GM19395 (cell line): Measurements from ENCODE around the gene C10orf62.
"Not testable (repeated sequence)": the region's sequence is repeated elsewhere in the genome, so short reads cannot be mapped to it uniquely, and the experiment has no call there.

Experiments used
- ATAC-seq: cut with Tn5 transposase; IDR thresholded peaks from one replicate; pipeline ENCODE4 v1.9.1; 2021; ENCODE audit warnings: mild to moderate bottlenecking, moderate library complexity; ENCODE audit not compliant: unreplicated experiment

C10orf62 gene

DNA sequence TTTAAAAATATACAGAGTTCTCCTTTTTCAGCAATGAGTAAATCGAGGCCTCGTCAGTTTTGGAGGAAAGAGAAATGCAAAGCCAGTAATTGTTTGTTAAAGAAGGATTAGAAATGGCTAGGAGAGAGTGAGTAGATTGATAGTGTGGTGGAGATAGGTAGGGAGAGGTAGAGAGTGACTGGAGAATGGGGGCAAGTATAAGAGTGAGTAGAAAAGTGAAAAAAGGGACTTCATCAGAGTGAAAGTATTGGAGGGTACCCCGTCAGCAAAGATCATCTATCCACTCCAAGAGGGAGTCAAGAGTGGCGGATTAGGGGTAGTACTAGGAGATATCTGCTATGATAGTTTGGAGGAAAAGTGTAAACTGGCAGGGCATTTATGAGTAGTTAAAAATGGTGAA, 26.2 kb upstream of the C10orf62 start:
- ATAC-seq, result no peak

DNA sequence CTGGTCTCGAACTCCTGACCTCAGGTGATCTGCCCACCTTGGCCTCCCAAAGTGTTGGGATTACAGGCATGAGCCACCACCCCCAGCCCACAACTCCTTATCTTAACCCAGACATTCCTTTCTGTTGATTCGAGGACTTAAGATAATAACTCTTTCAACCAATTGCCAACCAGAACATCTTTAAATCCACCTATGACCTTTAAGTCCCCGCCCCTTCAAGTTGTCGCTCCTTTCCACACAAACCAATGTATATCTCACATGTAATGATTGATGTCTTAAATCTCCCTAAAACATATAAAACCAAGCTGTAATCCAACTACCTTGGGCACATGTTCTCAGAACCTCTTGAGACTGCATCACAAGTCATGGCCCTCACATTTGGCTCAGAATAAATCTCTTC, 24.7 kb upstream of the C10orf62 start:
- no peak for ATAC-seq

DNA sequence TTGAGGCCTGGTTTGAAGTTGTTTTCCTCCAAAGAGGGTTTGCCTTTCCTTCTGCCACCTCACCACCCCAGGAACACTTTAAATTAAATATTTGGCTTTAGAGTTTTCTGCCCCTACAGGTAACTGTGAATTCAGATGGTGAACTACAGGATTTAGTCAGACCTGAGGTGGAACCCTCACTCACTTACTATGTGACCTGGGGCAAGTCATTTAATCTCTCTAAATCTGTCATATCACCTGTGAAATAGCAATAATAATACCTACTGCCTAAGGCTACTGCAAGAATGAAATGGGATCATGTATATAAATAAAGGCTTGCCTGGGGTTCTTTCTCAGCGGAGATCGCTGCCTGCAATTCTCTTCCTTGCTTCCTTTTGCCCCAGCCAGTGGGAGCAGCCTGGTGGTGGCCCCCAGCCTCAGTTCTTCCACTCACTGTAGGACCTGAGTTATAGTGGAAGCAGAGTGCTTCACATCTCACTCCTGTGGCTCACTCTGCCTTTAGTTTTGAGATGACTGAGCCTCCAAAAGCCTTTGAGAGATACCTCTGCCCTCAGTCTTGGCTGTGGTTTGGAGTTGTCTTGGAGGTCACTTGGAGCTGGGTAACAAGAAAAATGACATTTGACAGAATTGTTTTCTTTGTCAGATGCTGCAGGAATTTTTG, 23.1 kb upstream of the C10orf62 start:
- no peak for ATAC-seq

DNA sequence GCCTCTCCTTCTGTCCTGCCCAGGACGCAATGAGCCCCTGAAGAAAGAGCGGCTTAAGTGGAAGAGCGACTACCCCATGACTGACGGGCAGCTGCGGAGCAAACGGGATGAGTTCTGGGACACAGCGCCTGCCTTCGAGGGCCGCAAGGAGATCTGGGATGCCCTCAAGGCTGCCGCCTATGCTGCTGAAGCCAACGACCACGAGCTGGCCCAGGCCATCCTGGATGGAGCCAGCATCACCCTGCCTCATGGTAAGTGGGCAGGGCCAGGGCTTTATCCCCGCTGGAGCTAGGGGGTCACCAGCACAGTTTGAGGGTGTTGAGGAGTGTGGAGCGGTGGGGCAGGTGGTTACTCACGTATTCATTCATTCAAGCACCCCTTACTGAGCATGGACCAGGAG, 21.6 kb upstream of the C10orf62 start:
- ATAC-seq, result no peak

DNA sequence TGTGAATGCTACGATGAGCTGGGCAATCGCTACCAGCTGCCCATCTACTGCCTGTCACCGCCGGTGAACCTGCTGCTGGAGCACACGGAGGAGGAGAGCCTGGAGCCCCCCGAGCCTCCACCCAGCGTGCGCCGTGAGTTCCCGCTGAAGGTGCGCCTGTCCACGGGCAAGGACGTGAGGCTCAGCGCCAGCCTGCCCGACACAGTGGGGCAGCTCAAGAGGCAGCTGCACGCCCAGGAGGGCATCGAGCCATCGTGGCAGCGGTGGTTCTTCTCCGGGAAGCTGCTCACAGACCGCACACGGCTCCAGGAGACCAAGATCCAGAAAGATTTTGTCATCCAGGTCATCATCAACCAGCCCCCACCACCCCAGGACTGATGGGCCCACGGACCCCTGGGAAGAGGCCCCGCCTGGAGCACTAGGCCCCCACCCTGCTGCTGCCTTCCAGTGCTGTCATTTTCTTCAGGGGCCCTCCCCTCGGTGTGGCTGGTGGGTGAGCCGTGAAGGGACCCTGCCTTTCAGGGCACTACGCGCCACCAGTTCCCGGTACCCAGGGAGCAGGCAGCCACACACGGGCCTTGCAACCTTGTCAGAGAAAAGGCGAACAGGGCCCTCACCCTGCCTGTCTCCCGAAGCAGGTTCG, 19.3 kb upstream of the C10orf62 start:
- ATAC-seq, result no peak

DNA sequence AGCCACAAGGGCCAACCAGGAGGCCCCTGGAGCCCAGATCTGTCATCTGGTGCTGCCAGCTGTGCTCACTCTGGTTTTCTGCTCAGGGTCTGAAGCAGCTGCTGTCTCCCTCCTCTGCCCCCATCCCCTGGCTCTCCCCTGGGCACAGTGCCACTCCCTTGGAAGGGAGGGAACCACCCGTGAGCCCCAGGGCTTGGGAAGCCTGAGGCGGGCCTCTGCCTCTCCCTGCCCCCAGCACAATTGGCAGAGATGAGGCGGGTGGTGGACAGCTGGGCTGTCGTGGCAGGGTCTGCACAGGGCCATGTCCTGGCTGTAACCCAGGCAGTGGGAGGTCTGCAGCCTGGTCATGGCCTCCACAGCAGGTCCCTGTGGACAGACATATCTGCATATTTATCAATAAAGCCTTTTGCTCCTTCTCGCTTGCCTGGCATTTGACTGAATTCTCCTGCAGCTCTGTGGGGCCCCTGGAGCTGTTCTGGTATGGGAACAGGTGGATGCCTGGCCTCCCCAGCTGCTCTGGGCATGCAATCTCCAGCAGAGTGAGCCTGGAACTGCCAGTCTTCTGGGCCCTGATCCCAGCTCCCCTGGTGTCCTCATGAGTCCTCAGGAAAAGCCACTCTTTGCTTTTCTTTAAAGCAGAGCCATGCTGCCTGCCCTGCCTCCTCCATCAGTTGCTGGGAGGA, 18.6 kb upstream of the C10orf62 start:
- no peak for ATAC-seq

DNA sequence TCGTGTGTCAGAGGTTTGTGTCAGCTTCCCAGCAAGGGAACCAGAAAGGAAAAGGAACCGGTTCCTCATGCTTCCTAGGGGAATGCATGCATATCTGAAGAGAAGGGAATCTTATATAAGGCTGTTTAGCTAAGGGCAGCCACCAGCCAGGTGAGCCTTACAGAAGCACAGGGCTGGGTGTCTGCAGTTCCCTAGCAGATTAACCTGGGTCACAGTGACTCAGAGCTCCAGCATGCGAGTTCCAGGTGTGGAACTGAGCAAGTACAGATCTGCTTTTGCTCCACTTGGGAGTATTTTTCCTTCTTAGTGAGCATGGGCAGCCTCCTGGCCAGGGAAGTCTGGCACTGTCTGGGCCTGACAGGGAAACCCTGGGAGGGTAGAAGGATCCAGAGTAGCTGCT, 17.9 kb upstream of the C10orf62 start:
- no peak for ATAC-seq

DNA sequence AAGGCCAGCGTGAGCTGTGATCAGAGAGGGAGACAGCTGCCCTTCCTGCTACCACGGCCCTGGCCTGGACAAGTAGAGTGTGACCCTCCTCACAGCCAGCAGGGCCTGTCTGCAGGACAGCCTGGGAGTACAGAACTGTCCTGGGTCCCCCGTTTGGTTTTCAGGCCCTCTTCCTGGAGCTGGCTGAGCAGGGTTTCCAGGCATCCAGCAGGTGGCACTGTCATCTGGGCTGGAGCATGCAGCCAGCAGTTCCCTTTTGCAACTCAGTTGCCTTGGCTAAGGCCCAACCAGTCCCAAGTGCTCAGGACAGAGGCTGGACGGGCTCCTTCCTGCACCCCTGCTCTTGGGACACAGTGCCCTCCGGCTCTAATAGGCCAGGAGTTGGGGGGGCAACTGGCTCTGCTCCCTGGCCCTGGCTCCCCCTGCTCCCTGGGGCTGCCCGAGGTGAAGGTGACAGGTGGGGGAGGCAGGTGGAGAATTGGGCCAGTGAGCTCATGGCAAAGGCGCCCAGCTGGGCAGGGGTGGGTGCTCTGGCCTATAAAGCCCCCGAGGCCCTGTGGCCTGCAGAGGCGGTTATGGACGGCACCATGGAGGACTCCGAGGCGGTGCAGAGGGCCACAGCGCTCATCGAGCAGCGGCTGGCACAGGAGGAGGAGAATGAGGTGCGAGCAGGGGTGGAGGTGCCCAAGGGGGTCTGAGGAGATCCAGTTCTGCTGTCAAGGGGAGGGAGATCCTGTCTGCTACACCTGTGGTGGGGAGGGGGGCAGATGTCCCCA, 17.1 kb upstream of the C10orf62 start, which contains the start of gene ANKRD2:
Gene ANKRD2 (plus strand): TSS at position 566 of the 776 bp plus-strand sequence. CDS start 10 bp downstream, at position 576.
- ATAC-seq, result peak; percentile 69

DNA sequence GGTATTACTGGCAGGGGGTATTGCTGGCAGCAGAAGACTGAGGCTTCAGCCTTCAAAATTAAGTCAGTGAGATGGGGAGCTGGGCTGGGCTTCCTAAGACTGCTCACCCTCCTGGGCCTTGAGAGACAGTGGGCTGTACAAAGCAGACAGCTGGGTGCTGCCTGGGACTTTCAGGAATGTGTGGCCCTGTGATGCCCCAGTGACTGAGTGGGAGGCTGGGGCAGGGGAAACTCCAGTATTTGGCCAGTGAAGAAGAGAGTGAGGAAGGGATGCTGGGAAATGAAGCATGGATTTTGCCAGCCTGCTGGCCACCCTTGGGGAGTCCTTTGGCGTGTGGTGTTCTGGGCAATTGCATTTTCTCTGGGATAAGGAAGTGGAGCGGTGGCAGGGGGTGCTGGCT, 16.5 kb upstream of the C10orf62 start:
- no peak for ATAC-seq

DNA sequence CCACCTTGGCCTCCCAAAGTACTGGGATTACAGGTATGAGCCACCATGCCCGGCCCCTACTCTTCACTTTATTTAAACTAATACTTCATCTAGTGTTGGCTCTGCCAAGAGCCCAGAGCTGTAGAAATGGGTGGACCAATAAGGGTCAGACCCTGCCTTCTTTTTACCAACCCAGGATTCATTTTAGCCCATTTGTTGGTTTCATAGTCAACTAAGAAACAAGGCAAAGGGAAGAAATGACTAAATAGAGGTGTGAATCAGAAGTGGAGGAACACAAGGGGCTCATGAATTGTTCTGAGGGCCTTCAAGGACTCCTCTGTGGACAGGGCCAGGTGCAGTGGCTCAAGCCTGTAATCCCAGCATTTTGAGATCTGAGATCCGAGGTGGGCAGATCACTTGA, 15.8 kb upstream of the C10orf62 start:
- no peak for ATAC-seq

DNA sequence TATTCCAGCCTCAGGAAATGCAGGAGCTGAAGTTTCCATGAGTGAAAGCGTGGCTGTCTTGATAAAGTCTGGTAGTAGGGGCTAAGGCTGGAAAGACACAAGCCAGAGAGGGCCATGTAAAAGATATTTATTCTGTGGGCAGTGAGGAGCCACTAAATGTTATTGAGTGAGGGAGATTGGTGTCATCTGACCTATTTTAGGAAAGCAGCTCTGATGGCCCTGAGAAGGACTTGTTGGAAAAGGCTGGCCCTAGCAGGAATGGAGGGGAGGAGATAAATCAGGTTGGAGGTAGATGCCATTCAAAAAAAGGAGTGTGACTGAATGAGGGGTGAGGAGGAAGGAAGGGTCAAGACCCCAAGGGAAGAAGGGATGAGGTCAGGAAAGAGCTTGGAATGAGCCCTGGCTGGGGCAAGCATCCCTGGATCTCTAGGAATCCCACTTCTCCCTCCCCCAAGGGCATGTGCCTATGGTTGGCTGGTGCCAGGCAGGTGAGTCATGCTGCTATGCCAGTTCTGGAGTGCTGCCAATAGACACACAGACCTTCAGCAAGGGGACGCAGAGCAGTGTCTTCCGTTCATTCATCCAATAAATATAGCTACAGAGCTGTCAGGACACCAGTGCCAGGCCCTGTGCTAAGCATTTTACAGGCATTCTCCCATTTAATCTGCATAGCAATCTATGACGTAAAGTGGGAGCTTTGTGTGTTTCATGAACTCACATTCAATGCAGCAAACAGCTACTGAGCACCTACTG, 15.0 kb upstream of the C10orf62 start:
- ATAC-seq, result no peak

DNA sequence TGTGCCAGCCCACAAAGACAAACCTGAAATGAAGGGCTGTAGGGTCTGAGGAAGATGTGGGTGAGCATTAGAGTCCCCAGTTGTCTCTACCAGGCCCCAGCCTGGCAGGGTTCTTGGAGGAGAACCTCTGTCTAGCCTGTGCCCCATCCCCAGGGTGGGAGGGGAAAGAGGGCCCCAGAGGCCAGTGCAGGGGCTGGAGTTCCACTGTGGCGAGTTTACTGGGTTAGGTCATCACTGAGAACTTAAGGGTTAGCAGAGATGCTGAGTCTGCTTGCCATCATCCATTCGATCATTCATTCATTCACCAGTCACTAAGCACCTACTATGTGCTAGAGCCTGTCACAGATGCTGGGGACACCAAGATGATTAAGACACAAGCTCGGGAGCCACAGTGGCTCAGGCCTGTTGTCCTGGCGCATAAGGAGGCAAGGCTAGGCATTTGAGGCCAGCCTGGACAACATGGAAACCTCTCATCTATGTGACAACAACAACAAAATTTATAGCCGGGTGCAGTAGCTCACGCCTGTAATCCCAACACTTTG, 14.3 kb upstream of the C10orf62 start:
- ATAC-seq, result no peak

DNA sequence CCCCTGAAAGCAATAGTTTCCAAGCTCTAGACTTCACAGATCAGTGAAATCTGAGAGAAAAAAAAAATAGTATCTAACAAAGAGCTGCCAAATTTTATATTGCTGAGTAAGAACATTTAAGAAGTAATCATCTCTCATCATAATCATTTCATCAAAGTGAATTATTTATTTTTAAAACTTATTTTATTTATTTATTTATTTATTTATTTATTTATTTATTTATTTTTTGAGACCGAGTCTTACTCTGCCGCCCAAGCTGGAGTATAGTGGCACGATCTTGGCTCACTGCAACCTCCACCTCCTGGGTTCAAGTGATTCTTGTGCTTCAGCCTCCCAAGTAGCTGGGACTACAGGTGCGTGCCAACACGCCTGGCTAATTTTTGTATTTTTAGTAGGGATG, 13.0 kb upstream of the C10orf62 start:
- not testable (repeated sequence) for ATAC-seq

DNA sequence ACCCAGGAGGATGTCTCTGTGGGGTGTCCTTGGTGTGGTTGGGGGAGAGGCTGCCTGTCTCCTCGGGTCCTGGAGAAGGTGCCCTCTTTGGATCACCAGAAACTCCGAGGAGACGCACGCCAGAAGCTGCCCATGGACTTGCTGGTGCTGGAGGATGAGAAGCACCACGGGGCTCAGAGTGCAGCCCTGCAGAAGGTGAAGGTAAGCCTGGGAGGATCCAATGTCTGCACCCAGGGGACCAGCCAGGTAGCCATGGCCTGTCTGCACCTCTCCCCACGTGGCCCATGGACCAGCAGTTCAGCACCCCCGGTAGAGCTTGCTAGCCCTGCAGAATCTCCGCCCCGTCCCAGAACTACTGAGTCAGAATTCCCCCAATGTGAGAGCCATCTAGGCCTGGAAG, 11.8 kb upstream of the C10orf62 start:
- no peak for ATAC-seq

DNA sequence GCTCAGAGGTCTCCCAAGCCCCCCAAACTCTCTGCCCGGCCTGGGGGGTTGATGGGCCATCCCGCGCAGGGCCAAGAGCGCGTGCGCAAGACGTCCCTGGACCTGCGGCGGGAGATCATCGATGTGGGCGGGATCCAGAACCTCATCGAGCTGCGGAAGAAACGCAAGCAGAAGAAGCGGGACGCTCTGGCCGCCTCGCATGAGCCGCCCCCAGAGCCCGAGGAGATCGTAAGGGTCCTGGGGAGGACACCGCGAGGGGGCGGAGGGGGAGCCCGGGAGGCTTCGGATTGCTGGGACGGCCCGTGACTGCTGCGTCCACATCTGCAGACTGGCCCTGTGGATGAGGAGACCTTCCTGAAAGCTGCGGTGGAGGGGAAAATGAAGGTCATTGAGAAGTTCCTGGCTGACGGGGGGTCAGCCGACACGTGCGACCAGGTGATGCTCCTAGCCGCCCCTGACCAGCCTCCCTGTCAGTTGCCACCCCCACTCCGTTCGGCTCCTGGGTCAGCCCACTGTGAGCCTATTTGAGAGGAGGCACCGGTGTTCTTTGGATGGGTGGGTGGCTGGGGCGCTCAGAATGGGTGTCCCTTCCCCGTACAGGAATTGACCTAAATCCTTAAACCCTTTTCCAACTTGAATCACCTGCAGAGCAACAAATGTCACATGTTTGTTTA, 11.2 kb upstream of the C10orf62 start:
- ATAC-seq, result no peak

DNA sequence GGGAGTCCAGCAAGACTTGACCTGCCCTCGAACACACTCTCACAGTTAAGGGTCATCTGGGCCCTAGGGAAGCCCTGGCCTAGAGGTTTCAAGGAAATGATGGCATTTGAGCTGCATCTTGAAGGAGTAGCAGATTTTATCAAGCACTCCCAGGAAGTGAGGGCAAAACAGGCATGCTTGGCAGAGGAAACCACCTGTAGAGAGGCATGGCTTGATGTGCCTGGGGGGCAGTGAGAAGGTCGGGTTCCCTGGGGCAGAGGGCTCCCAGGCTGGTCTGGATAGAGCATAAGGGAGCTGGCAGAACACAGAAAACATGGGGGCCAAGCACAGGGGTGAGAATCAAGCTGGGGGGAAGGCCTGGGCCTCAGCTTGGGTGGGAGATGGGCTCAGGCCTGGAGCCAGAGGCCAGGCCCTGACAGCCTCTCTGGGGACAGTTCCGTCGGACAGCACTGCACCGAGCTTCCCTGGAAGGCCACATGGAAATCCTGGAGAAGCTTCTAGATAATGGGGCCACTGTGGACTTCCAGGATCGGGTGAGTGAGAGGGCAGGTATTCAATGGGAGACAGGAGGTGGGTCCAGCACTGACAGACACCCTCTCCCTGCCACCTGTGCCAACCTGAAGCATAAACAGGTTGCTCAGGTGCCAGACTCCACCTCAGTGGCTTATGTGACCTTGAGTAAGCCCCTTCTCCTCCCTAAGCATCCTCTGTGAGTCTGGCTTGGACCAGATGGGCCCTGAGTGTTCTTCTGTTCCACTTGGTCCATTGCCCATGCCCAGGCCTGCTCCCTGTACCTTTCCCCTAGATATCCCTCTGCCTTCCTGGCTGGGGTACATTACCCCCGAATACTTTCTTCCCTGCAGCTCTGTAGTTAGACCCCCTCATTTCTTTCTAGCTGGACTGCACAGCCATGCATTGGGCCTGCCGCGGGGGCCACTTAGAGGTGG, 8.8 kb upstream of the C10orf62 start:
- ATAC-seq, result no peak

DNA sequence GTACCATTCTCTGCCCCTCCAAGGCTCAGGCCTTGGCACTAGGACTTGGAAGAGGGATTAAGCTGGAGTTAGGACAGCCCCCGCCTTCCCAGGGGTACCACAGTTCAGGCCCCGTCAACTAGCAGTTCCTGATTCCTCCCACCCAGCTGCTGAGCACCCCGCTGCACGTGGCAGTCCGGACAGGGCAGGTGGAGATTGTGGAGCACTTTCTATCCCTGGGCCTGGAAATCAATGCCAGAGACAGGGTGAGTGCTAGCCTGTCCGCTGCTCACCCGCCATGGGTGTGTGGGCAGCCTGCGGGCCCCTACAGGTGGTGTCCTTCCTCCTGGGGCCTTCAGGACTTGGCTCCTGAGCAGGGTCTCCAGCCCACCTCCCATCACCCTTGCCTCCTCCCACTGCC, 7.4 kb upstream of the C10orf62 start:
- no peak for ATAC-seq

DNA sequence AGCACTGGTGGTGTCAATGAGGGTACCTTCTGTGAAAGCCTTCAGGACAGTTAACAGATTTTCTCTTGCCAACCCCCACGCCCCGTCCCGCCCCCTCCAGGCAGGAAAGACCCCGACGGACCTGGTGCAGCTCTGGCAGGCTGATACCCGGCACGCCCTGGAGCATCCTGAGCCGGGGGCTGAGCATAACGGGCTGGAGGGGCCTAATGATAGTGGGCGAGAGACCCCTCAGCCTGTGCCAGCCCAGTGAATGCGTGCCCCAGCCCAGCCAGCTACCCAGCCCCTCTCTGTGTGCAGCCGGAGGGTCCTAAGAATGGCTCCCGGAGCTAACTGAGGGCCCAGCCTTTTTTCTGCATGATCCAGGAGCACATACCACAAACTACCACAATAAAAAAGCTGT, 6.0 kb upstream of the C10orf62 start:
- no peak for ATAC-seq
